SKM-1 treated with dmso at 0.1 percent for 144 hours (cell line): ENCODE measurements around the gene RALBP1.
A peak's percentile ranks its signal among the peaks of the same experiment; 100 is the strongest.

ENCODE experiments used
- DNase-seq: peaks from one replicate; lab custom pipeline; 2025; ENCODE audit not compliant: unreplicated experiment; lab: John Stamatoyannopoulos, UW

Gene RALBP1

GRCh38 chr18:9546468-9546867, 71.2 kb downstream of the RALBP1 start:
- DNase-seq: no peak

GRCh38 chr18:9547782-9548181, 72.5 kb downstream of the RALBP1 start:
- DNase-seq: no peak

- DNase-seq: no peak
These were observed 74.1 kb downstream of the RALBP1 start for GRCh38 chr18:9549405-9549804.

GRCh38 chr18:9550429-9550828, 75.1 kb downstream of the RALBP1 start:
- DNase-seq: no peak

GRCh38 chr18:9552191-9552590, 76.9 kb downstream of the RALBP1 start:
- DNase-seq: no peak

GRCh38 chr18:9552616-9553015, 77.3 kb downstream of the RALBP1 start:
- DNase-seq: no peak

GRCh38 chr18:9557250-9557943, 82.1 kb downstream of the RALBP1 start:
- no peak for DNase-seq

GRCh38 chr18:9558387-9559064, 83.2 kb downstream of the RALBP1 start:
- DNase-seq: no peak

- DNase-seq: no peak
These were observed 83.9 kb downstream of the RALBP1 start for GRCh38 chr18:9559253-9559652.

GRCh38 chr18:9561759-9562158, 86.4 kb downstream of the RALBP1 start:
- DNase-seq: peak; percentile 77

GRCh38 chr18:9562584-9562983, 87.3 kb downstream of the RALBP1 start:
- DNase-seq: no peak

GRCh38 chr18:9563331-9563730, 88.0 kb downstream of the RALBP1 start:
- no peak for DNase-seq

- DNase-seq: no peak
These were observed 90.1 kb downstream of the RALBP1 start for GRCh38 chr18:9565407-9565806.

GRCh38 chr18:9568186-9568585, 92.9 kb downstream of the RALBP1 start:
- no peak for DNase-seq

- no peak for DNase-seq
These were observed 93.9 kb downstream of the RALBP1 start for GRCh38 chr18:9569178-9569577.

- DNase-seq: no peak
These were observed 94.9 kb downstream of the RALBP1 start for GRCh38 chr18:9570255-9570654.

- no peak for DNase-seq
These were observed 96.2 kb downstream of the RALBP1 start for GRCh38 chr18:9571546-9571945.

- no peak for DNase-seq
These were observed 99.3 kb downstream of the RALBP1 start for GRCh38 chr18:9574473-9575115.

- no peak for DNase-seq
These were observed 100.2 kb downstream of the RALBP1 start for GRCh38 chr18:9575558-9575957.

GRCh38 chr18:9577361-9577760, 102.0 kb downstream of the RALBP1 start:
- DNase-seq: no peak

- DNase-seq: no peak
These were observed 103.0 kb downstream of the RALBP1 start for GRCh38 chr18:9578306-9578705.

- DNase-seq: no peak
These were observed 106.4 kb downstream of the RALBP1 start for GRCh38 chr18:9581667-9582066.
